ENCODE measurements around the gene MARCHF2. TPM values are rescaled to one million over a fixed set of nuclear protein-coding genes. Genes with fewer than 3 reads are reported as not detected.

The MARCHF2 gene
- total RNA-seq, 3 donors from 2014 or later (not counting 1 experiment from before 2014, with no cell fraction given): 32.4 to 42.3 (median 37.2) TPM

DNA sequence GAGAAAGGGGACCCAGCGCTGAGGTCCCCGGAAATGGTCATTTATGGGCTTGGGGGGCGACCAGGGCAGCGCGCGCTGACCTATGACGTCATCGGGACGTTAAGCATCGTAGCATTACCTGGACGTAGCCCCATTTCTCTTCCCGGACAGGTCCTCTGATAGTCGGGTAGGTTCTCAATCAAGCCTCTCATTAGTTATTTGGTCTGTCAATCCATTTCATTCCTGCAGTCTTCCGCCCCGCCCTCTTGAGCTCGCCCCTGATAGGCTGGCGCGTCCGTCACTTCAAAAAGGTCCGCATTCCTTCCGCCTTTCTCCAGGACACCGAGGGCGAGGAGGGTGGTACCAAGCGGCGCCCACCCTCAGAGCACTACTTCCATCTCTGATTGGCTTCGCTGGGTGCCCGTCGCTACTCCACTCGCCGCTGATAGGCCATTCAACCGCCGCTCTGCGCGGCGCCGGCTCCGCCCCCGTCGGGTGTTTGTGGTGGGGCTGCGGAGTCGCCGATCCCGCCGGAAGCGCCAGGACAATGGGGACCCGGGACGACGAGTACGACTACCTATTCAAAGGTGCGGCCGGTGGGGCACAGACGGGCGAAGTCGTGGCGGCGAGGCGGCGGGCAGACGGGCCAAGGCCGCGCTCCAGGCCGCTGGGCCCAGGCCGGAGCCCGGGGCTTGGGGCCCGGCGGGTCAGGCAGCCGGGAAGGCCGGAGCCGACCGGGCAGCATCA lies 23.1 kb upstream of the MARCHF2 start, which contains the start of gene RAB11B:
RAB11B (plus strand) TSS at position 470 of the 726 bp plus-strand sequence; CDS start at position 527, 57 bp downstream.
- no peaks in the 10 kb centered on the region for H3K36me3 ChIP-seq (ENCODE audit: control insufficient read depth, insufficient read depth, low read length)
- peak within 1 kb of the TSS; percentile 92 for H3K27ac ChIP-seq (ENCODE audit: low read length)
- Mint-ChIP-seq H3K4me3 (peak within 1 kb of the TSS; percentile 98), H3K27me3 (ENCODE audit: low read depth in 2 of 2) (no peaks in the 10 kb centered on the region), H3K9me3 (no peaks in the 10 kb centered on the region), H3K36me3 (no peaks in the 10 kb centered on the region), H3K27ac (peak within 1 kb of the TSS; percentile 94), H3K4me1 (peaks cover 16 to 33% of the 10 kb centered on the region in 2 donors)
- DNase-seq: peak; percentile 95 to 99
- WGBS (ENCODE audit: insufficient coverage): under 1% methylated on average over 70 of the region's 70 CpGs
- intact Hi-C loops (cut with micrococcal nuclease): loop anchor here (1.0 kb wide), 3 partner anchors 23 to 202 kb away; partner anchors contain the start of genes HNRNPM and MARCHF2
- H3K27me3 ChIP-seq (ENCODE audit: control insufficient read depth, insufficient read depth, low read length): no peaks in the 10 kb centered on the region
- H3K4me3 ChIP-seq (ENCODE audit: low read length): peak within 1 kb of the TSS; percentile 49
- peaks cover 34% of the 10 kb centered on the region for H3K4me1 ChIP-seq (ENCODE audit: control insufficient read depth, insufficient read depth, low read length)
- no peaks in the 10 kb centered on the region for H3K9me3 ChIP-seq (ENCODE audit: control insufficient read depth, insufficient read depth, low read length)
- TF ChIP-seq, protein P1, sequence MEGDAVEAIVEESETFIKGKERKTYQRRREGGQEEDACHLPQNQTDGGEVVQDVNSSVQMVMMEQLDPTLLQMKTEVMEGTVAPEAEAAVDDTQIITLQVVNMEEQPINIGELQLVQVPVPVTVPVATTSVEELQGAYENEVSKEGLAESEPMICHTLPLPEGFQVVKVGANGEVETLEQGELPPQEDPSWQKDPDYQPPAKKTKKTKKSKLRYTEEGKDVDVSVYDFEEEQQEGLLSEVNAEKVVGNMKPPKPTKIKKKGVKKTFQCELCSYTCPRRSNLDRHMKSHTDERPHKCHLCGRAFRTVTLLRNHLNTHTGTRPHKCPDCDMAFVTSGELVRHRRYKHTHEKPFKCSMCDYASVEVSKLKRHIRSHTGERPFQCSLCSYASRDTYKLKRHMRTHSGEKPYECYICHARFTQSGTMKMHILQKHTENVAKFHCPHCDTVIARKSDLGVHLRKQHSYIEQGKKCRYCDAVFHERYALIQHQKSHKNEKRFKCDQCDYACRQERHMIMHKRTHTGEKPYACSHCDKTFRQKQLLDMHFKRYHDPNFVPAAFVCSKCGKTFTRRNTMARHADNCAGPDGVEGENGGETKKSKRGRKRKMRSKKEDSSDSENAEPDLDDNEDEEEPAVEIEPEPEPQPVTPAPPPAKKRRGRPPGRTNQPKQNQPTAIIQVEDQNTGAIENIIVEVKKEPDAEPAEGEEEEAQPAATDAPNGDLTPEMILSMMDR (IDR thresholded peaks at IDR 0.05): no peak
- peak; percentile 85 to 96 (median 87) for ATAC-seq

DNA sequence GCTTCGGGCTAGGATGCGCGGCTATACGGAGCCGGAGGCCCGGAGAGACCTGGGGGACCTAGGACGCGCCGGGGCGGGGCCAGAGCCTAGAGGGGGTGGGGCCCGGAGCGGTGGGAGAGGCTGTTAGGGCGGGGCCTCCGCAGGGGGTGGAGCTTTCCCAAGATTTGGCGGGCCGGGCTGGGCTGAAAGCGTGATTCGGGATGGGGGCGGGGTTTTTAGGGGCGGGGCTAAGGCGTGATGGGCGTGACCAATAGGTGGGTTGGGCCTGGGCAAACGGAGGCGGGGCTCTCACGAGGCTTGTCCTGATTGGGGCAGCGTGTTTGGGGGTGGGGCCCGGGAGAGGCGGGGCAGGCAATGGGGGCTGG lies 22.5 kb upstream of the MARCHF2 start:
- peaks cover 34% of the 10 kb centered on the region for H3K4me1 ChIP-seq (ENCODE audit: control insufficient read depth, insufficient read depth, low read length)
- Mint-ChIP-seq H3K4me1 (peaks cover 16 to 33% of the 10 kb centered on the region in 2 donors), H3K4me3 (peak overlapping the region; percentile 98), H3K27me3 (ENCODE audit: low read depth in 2 of 2) (no peaks in the 10 kb centered on the region), H3K36me3 (no peaks in the 10 kb centered on the region), H3K27ac (peak overlapping the region; percentile 94), H3K9me3 (no peaks in the 10 kb centered on the region)
- no peaks in the 10 kb centered on the region for H3K27me3 ChIP-seq (ENCODE audit: control insufficient read depth, insufficient read depth, low read length)
- intact Hi-C loops (cut with micrococcal nuclease): loop anchor here (1.0 kb wide), 3 partner anchors 23 to 202 kb away; partner anchors contain the start of genes HNRNPM and MARCHF2
- H3K36me3 ChIP-seq (ENCODE audit: control insufficient read depth, insufficient read depth, low read length): no peaks in the 10 kb centered on the region
- peak overlapping the region; percentile 92 for H3K27ac ChIP-seq (ENCODE audit: low read length)
- WGBS (ENCODE audit: insufficient coverage): under 1% methylated on average over 28 of the region's 28 CpGs
- no peaks in the 10 kb centered on the region for H3K9me3 ChIP-seq (ENCODE audit: control insufficient read depth, insufficient read depth, low read length)
- peak overlapping the region; percentile 49 for H3K4me3 ChIP-seq (ENCODE audit: low read length)
- TF ChIP-seq, protein P1 (IDR thresholded peaks at IDR 0.05): no peak
- ATAC-seq (peak; percentile 63 to 84 (median 67)), DNase-seq (peak; percentile 88 to 92)

DNA sequence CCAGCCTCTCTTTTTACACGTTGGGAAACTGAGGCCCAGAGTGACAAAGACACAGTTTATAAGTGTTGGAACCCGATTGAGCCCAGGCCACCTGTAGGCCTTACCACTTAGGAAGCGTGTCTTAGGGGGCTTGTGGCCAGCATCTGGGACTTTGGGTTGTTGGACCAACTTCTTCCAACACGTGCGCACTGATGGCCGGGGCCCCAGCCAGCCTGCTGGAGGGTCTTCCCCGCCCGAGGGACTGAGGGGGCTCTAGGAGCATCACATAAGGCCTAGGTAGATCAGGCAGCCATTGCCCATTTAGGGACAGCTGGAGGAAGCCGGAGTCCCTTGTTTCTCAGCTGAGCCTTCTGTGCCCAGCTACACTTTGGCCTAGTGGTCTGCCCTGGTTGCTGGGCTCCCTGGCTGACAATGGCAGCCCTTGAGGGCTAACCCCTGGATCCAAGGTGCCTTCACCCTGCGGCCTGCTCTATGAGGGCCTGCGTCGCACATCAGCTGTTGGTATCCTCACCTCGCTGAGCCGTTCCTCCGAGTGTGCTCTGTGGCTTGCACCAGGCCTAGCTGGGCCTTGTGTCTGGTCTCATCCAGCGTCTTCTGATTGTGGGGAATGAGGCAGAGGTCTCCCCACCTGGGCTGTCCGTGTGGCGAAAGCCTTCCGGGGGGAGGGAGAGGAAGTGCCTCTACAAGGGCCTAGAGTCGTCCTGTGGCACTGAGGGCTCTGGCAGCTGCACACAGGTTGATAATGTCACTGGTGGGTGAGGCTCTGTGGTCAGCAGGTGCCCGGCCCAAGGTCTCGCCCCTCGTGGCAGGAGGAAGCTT lies 21.7 kb upstream of the MARCHF2 start:
- Histone ChIP-seq H3K4me3 (ENCODE audit: low read length) (no peak overlapping the region), H3K4me1 (ENCODE audit: control insufficient read depth, insufficient read depth, low read length) (peaks cover 39% of the 10 kb centered on the region), H3K27me3 (ENCODE audit: control insufficient read depth, insufficient read depth, low read length) (no peaks in the 10 kb centered on the region), H3K36me3 (ENCODE audit: control insufficient read depth, insufficient read depth, low read length) (no peaks in the 10 kb centered on the region), H3K27ac (ENCODE audit: low read length) (peak overlapping the region; percentile 92), H3K9me3 (ENCODE audit: control insufficient read depth, insufficient read depth, low read length) (no peaks in the 10 kb centered on the region)
- peak overlapping the region; percentile 98 for H3K4me3 Mint-ChIP-seq
- peak overlapping the region; percentile 94 for H3K27ac Mint-ChIP-seq
- peaks cover 20 to 38% of the 10 kb centered on the region in 2 donors for H3K4me1 Mint-ChIP-seq
- intact Hi-C loops (cut with micrococcal nuclease): no loop called here
- H3K36me3 Mint-ChIP-seq: no peaks in the 10 kb centered on the region
- no peak for ATAC-seq
- H3K27me3 Mint-ChIP-seq (ENCODE audit: low read depth in 2 of 2): no peaks in the 10 kb centered on the region
- TF ChIP-seq, protein P1 (IDR thresholded peaks at IDR 0.05): no peak
- DNase-seq: peak in 1 of 2 donors; percentile 27
- WGBS (ENCODE audit: insufficient coverage): 59% methylated on average over 23 of the region's 23 CpGs
- H3K9me3 Mint-ChIP-seq: no peaks in the 10 kb centered on the region
